NOMO-1 treated with dmso at 0.1 percent for 144 hours (cell line): ENCODE data around the gene KIF23.
A peak's percentile ranks its signal among the peaks of the same experiment; 100 is the strongest.
"Not testable (repeated sequence)": the region's sequence is repeated elsewhere in the genome, so short reads cannot be mapped to it uniquely, and the experiment has no call there.

Source experiments
- DNase-seq: peaks from one replicate; lab custom pipeline; 2025; ENCODE audit not compliant: unreplicated experiment; lab: John Stamatoyannopoulos, UW

The KIF23 gene

GRCh38 chr15:69413822-69414700, at the start of gene KIF23:
Gene KIF23, plus strand, starts transcription at chr15:69414349. Its CDS starts 117 bp downstream, at chr15:69414466.
- peak; percentile 86 for DNase-seq

GRCh38 chr15:69367236-69367635, 46.9 kb upstream of the KIF23 start:
- DNase-seq, result no peak

- no peak for DNase-seq
These were observed 44.5 kb upstream of the KIF23 start for GRCh38 chr15:69369631-69370030.

- DNase-seq, result no peak
These were observed 40.7 kb upstream of the KIF23 start for GRCh38 chr15:69373406-69373805.

- DNase-seq, result no peak
These were observed 38.9 kb upstream of the KIF23 start for GRCh38 chr15:69375151-69375790.

- no peak for DNase-seq
These were observed 36.8 kb upstream of the KIF23 start for GRCh38 chr15:69377216-69377970.

GRCh38 chr15:69380100-69380725, 33.9 kb upstream of the KIF23 start:
- no peak for DNase-seq

- DNase-seq, result no peak
These were observed 33.4 kb upstream of the KIF23 start for GRCh38 chr15:69380726-69381105.

GRCh38 chr15:69382176-69382575, 32.0 kb upstream of the KIF23 start:
- DNase-seq, result not testable (repeated sequence)

GRCh38 chr15:69384066-69384465, 30.1 kb upstream of the KIF23 start:
- DNase-seq, result not testable (repeated sequence)

GRCh38 chr15:69384626-69385598, 29.2 kb upstream of the KIF23 start:
- no peak for DNase-seq

GRCh38 chr15:69385831-69386230, 28.3 kb upstream of the KIF23 start:
- no peak for DNase-seq

GRCh38 chr15:69386284-69386683, 27.9 kb upstream of the KIF23 start:
- no peak for DNase-seq

GRCh38 chr15:69388260-69388705, 25.9 kb upstream of the KIF23 start:
- no peak for DNase-seq

- no peak for DNase-seq
These were observed 24.7 kb upstream of the KIF23 start for GRCh38 chr15:69389426-69389825.

- DNase-seq, result no peak
These were observed 23.6 kb upstream of the KIF23 start for GRCh38 chr15:69390575-69390974.

- DNase-seq, result no peak
These were observed 22.9 kb upstream of the KIF23 start for GRCh38 chr15:69391046-69391757.

- DNase-seq, result no peak
These were observed 21.8 kb upstream of the KIF23 start for GRCh38 chr15:69392352-69392751.

- DNase-seq, result no peak
These were observed 20.2 kb upstream of the KIF23 start for GRCh38 chr15:69393831-69394491.
